CD4-positive, alpha-beta T cell treated with Interleukin-2 at 100 ng/mL for 4 hours (primary cell): ENCODE results near the gene HDGFL2.
A peak's percentile ranks its signal among the peaks of the same experiment; 100 is the strongest.

Experiments used
- DNase-seq: peaks from one replicate; pipeline ENCODE4 v3.0.0-alpha.2; 2020; ENCODE audit warnings: low spot score

Gene HDGFL2

DNA sequence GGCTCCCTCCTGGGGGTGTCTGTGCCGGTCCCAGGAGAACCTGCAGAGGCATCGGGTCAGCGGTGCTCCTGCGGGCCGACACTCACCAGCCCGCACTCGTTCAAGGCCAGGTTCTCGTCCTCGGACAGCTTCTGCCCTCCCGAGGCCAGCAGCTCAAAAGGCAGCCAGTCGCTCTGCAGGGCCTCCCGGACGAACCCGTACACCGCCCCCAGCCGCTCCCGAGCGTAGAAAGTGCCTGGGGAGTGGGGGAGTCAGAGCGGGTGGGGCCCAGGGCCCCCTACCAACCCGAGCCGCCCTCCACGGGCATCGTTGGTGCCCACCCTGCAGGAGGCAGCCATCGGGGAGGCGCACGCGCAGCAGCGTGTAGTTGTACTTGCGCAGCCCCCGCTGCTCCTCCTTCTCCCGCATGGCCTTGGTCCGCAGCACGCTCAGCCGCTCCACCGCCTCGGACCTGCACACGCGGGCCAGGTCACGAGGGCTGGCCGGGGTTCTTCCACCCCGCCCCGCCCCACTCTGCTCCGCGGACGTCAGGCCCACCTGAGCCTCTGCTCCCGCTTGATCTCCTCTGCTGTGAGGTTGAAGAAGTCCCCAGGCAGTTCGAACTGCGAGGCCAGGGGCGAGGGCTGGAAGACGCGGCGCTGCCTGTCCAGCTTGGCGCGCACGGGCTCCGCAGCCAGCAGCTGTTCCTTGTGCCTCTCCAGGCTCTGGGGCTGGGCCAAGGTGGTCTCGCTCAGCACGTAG, 26.0 kb upstream of the HDGFL2 start:
- DNase-seq = no peak

DNA sequence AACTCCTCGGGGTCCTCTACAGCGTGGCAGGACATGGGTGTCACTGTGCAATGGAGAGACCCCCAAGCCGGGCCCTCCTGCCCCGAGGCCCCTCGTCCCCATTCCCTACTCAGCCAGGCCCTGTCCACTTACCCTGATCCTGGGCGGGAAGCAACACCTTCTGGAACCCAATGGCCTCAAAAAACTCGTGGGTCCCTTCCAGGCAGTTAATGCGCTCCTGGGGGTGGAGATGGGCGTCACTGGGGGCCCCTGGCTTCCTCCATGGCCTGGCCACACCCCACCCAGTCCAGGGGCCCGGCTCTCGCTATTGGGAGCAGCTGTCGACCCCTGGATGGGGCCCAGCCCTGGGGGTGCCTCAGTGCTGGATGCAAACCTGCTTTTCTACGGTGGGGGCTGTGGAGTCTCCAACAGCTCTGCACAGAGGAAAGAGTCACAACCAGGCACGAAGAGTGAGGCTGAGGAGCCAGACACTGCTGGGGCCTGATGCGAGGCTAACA, 25.3 kb upstream of the HDGFL2 start:
- DNase-seq = no peak

DNA sequence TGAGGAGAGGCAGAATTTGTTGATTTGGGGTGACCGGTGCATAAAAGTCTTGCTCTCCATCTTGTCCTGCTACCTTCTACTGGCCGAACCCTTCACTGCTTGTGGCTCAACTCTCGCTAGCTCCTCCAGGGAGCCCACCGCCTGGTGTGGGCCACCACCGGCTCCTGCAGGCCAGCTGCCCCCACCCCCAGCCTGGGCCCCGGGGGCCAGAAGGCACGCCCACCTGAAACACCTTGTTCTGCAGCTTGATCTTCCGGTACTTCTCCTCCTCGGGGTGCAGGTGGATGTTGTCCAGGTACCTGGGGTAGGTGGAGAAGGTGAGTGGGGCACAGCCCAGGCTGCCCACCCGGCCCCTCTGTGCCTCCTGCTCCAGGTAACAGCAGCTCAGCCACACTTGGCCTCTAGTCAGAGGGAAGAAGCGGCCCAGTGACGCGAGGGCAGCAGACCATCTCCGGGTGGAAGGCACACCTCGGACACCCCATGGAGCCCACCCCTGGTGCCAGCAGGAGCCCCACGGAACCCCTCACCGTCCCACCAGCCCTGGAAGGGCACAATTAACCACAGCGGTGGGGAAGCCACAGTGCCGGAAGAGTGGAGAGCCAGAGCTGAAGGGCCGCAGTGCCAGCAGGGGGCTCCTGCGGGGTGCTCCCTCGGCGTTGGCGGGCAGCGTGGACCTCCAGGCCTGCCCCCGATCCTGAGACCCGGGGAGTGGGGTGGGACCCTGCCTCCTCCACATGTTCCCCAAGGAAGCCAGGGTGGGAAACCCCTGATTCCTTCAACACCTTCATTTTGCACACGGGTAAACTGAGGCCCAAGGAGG, 24.6 kb upstream of the HDGFL2 start:
- no peak for DNase-seq

DNA sequence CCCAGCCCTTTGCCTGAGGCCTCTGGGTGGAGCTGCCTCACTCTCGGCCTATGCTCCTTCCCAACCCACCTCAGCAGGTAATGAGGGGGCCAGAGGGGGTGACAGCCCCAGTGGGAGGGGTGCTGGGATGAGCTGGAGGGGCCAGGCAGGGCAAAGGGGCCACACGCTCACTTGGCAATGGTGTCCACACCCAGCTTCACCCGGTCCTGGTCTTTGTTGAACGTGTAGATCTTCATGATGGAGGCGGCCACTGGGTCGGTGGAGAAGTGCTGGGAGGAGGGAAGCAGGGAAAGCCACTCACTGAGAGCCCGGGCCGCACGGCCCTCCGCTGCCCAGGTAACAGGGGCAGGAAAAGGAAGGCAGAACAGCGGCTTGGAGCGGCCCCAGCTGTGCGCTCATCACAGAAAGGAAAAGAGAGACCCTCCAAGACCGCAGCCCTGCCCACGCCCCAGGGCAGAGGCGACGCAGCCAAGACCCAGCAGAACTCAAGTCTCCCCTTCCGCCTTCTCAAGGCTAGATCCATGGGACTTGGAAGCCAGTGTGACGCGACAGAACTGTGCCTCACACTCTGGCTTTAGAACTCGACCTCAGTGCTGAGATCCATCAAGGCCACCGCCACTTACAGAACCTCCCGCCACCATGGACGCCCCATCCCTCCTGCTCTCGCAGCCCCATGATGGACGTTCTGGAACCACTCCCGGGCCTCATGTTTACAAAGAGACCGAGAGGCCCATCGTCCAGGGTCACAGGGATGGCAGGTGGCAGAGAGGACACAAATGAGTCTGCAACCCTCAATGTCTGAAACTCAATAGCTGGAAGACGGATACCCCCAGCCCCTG, 23.7 kb upstream of the HDGFL2 start:
- no peak for DNase-seq

DNA sequence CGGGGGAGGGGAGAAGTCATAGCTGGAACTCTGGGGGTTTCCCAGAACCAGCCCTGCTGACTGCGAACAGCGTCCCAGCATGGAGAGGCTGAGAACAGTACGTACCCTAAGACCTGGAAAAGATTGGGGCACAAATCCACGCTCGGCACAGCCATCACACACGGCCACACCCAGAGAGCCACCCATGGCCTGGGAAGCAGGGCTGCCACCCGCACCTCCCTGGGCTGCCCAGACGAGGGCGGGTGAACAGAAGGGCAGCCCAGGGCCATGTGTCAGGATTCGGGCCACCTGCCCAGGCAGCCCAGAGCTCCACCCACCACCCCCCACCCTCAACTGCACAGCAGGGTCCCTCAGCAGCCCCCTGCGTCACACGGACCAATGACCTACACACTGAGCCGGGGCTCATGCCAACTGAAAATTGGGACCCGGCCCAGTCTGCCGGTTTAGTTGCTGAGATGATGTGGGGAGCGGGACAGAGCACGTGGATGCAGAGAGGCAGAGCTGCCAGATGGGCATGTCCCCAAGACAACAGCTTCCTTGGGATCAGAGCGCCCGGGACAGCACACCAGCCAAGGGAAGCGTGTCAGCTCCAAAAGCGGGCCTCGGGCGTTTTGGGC, 23.0 kb upstream of the HDGFL2 start:
- DNase-seq = no peak

DNA sequence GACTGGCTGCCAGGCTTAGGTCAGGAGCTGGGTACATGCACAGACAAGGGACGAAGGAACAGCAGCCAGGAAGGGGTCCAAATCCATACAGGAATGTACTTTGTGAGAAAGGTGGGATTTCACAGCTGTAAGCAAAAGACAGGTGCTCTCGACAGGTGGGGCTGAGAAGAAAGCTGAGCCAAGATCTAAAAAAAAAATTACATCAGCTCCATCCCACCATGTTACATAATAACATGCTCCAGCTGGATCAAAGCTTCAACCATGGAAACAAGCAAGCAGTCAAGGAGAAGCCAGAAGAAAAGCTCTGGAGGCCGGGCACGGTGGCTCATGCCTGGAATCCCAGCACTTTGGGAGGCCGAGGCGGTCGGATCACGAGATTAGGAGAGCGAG, 22.5 kb upstream of the HDGFL2 start:
- DNase-seq = no peak

DNA sequence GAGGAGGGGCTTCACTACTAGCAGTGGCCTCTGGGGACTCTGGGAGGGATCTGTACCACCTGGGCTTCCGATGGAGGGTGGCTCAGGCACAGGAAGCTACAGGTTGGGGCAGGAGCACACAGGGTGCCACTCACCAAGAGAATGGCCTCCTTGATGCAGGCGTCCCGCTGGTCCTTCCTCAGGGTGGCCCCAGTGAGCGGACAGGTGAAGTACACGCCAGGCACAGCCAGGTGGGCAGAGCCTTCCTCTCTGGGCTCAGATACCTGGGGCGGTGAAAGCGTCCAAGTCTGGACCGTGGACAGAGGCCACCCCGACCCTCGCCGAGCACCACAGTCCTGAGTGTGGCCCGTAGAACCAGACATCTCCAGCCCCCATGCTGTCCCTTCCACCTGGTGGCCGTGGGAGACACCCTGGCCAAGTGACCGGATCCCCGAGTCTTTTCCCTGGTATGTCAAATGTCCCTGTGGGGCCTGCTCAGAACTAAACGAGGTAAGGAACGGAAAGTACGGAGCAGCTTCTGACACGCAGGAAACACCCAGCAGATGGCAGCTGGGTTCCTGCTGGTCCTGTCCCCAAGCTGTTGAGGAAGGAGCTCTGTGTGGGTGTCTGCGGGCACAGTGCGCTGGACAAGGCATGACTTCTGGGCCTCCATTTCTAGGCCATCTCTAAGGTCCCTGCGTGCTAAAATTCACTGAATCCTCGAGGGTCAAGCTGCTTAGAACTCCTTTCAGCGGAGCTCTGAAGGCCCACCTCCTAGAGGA, 19.7 kb upstream of the HDGFL2 start:
- DNase-seq = no peak

DNA sequence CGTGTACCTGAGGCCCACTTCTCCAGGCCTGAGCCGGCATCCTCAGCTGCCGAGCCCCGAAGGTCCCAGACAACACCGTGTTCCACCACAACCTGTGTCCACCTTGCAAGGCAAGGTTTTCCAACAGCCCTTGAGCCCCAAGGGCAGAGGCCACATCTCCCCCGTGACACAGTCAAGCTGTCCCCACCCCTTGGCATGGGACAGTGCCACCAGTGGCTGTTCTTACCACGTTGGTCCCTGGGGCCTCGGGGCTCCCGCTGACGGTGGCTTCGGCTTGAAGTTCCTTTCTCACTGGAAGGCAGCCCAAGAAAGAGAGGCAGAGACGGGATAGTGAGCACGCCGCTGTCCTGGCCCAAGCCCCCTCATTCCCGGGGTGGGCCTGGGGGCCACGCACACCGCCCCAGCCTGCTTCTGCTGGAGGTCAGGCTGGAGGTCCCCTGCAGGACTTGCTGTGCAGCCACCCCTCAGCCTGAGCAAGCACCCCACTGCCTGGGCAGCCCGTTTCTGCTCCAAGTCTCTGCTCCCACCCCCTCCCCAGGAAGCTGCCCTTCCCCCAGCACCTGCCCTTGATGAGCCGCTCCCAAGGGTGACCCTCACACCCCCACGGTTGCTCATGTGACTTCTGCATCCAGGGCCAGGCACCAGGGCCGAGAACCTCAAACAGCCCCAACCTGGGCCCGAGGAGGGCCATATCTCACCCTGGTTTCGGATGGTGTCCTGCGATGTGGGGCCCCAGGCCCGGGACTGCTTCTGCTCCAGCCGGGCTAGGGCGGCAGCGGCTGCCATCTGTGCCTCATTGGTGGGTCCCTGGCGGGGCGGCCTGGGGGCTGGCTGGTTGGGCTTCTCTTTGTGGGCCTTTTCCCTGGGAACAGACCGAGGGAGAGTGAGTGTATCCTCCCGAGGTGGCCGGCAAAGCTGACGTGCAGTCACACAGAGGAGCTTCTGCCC, 18.6 kb upstream of the HDGFL2 start:
- no peak for DNase-seq

DNA sequence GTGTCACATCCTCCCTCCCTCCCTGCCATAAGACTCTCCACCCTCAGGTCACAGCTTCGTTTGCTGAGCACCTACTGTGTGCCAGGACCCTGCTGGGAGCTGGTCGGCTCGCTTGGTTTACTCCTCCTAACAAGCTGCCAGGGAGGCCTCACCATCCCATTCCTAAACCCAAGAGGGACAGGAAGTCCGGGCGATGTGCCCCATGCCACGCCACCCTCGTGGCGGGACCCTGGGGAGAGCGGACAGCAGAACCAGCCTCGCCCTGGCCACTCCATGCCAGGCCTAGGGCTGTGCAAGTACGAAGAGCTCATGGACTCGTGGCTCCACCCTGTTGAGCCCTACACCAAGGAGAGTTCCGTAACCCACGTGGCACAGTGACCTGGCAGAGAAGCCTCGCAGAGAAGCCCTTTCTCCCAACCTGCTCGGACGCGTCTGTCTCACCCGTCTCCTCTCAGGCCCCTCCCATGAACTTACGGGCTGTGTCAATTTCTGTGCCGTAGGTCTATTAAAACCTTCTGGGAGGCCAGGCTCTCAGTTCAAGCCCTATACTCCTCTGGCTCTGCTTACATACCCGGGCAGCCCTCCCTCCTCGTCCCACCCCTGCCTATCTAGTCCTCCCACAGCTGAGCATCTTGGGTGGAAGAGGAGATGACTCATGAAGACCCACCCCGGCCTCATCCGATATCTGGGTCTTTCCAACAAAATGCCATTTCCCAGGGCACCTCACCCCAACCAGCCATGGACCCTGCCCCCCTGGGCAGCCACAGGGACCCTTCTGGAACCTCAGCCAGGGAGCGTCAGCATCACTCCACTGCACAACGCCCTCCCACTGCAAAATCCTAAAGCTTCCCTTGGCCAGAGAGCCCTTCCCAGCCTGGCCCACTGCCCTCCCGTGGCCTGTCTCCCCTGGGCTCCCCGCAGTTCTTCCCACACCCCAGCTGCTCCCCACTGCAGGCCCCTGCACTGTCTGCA, 17.1 kb upstream of the HDGFL2 start:
- DNase-seq = no peak

DNA sequence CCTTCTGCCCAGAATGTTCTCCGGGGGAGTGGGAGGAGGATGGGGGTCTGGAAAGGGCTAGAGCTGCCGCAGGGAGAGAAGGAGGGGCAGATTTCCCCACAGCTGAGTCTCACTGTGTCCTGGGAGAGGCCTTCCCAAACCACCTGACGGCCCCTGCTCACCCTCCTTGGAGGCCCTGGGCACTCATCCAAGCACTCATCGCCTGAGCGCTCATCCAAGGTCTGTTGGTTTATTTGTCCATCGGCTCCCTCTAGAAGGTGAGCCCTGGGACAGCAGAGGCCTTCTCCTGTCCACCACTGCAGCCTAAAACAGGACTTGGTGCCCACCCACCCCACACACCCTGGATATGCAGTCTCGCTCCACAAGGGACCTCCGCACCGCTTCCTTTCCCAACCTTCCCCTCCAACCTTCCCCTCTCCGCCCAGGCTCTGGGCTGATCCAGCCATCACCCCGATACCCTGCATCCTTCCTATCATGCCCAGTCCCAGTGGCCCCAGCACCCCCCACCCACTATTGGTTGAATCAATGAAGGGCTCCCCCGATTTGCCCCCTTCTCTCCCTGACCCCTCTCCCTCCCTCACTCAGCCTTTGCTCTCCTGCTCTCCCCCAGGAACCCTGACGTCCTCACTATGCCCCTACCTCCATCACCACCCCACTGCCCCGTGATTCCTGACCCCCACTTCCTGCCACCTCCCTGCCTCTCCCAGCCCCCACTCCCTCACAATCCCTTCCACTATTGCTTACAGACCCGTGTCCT, 16.2 kb upstream of the HDGFL2 start:
- DNase-seq = no peak

DNA sequence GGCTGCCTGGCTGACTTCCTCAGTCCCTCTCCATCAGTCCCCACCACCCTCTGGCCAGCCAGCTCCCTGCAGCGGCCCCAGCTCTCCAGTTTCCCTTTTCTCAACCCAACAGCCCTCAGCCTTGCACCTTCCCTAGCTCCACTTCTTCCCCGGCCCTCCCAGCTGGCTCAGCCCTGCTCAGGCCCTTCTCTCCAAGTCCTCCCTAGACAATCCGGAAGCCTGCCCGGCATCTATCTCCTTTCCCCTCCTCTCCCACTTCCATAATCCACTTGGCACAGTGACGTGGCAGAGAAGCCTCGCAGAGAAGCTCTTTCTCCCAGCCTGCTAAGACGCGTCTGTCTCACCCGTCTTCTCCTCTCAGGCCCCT, 15.6 kb upstream of the HDGFL2 start:
- DNase-seq = no peak

DNA sequence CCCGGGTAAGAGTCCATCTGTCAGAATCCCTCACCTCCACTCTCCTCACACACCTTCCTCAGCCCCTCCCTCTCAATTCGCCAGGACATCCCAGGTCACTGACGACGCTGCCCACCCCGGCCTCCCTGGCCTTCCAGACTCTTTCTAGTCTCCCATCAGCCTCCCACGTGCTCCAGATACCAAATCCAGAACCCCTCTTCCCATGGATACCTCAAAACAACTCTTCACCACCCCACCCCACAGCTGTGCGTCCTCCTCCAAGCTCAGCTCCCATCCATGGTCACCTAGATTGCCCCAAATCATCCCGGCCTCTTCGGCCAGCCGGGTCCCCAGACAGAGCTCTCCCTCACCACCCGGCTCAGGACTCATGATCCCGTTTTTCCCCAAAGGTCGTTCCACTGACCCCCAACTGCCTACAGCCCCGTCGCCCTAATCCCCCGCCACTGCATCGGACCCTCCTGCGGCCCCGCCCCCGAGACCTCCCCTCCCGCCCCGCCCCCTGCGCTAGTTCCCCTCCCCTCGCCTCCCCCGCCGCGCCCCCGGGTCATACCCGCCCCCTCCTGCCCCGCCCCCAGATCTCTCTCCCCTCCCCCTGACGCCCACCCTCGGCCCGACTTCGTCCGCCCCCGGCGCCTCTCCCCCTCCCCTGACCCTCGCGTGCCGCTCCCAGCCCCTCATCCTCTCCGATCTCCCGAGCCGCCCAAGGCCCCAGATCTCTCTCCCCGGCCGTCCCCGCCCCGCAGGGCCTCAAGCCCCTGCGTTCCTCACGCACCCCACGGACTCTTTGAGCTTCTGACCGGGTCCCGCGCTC, 15.0 kb upstream of the HDGFL2 start:
- peak; percentile 26 for DNase-seq

DNA sequence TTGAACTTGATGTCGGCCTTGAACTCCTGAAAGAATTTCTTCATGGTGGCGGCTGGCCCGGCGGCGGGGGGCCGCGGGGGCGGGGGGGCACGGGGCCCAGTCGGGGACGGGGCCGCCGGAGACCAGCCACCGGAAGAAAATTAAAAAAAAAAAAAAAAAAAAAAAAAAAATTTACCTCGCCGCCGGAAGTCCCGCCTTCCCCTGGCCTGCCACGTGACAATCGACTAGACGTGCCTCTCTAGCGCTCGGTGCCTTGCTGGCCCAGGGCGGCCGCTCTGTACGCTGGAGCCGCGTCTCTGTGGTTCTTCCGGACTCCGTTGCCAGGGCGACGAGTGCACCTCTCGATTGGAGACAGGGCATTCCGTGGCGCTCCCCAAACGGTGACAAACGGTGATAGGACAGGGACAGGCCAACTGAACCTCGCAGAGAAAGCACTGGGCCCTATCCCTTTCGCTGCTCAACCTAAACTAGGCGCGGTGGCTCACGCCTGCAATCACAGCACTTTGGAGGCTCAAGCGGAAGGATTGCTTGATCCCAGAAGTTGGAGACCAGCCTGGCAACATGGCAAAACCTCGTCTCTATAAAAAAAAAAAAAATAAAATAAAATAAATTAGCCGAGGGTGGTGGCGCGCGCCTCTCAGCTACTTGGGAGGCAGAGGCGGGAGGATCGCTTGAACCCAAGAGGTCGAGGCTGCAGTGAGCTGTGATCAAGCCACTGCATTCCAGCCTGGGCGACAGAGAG, 14.3 kb upstream of the HDGFL2 start, which contains the start of gene UBXN6:
UBXN6 (minus strand) TSS at position 141 of the 742 bp plus-strand sequence; CDS start at position 44, 97 bp downstream.
- peak; percentile 100 for DNase-seq

DNA sequence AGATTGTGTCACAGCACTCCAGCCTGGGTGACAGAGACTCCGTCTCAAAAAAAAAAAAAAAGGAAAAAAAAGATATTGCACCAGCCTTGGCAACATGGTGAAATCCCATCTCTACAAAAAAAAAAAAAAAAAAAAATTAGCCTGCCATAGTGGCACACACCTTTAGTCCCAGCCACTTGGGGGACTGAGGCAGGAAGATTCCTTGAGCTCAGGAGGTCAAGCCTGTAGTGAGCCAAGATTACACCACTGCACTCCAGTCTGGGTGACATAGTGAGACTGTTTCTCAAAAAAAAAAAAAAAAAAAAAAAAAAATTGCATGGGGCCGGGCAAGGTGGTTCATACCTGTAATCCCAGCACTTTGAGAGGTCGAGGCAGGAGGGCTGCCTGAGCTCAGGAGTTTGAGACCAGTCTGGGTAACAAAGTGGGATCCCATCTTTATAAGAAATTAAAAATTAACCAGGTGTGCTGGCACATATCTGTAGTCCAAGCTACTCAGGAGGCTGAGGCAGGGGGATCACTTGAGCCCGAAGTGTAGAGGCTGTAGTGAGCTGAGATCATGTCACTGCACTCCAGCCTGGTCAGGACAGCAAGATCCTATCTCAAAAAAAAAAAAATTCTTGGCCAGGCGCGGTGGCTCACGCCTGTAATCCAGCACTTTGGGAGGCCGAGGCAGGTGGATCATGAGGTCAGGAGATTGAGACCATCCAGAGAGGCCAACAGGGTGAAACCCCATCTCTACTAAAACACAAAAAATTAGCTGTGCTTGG, 7.1 kb upstream of the HDGFL2 start:
- no peak for DNase-seq

DNA sequence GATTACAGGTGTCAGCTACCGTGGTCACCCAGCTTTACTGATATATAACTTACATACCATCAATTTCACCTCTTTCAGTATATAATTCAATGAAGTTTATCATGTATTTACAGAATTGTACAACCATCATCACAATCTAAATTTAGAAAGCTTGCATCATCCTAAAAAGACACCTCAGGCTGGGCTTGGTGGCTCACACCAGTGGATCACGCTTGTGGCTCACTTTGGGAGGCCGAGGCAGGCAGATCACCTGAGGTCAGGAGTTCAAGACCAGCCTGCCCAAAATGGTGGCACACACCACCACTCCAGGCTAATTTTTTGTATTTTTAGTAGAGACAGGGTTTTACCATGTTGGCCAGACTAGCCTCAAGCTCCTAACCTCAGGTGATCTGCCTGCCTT, 4.3 kb upstream of the HDGFL2 start:
- DNase-seq = no peak
